Liver (tissue), 3 donors: ENCODE results near the gene TRIM40.

Experiments used
- CTCF ChIP-seq: fragments of 150-350 bp; IDR thresholded peaks from 2 replicates; pipeline ENCODE4 v1.5.1; 2017; ENCODE audit warnings: improper control_type of control experiment, low read depth, low read length; ENCODE audit not compliant: missing input control
- EGR1 ChIP-seq, 2 donors: IDR thresholded peaks; 2 replicates each; pipeline ENCODE4 v1.6.1; 2016 to 2018; ENCODE audit warnings: antibody characterized with exemption in 2 of 2, low read depth in 2 of 2
- FOXA1 ChIP-seq: IDR thresholded peaks from 2 replicates; pipeline ENCODE4 v1.6.1; 2016; ENCODE audit warnings: antibody characterized with exemption
- HNF4A ChIP-seq, 2 donors: conservative IDR thresholded peaks; 2 replicates each; pipeline ENCODE4 v1.6.1; 2016; ENCODE audit warnings: antibody characterized with exemption in 2 of 2, mild to moderate bottlenecking in 2 of 2
- JUND ChIP-seq, 2 donors: IDR thresholded peaks; 2 replicates each; pipeline ENCODE4 v1.6.1; 2016; ENCODE audit warnings: antibody characterized with exemption in 2 of 2
- MAX ChIP-seq: IDR thresholded peaks from 2 replicates; pipeline ENCODE4 v1.6.1; 2016; ENCODE audit warnings: antibody characterized with exemption
- RAD21 ChIP-seq, 2 donors: IDR thresholded peaks; 2 replicates each; pipeline ENCODE4 v1.6.1; 2016; ENCODE audit warnings: antibody characterized with exemption in 2 of 2, mild to moderate bottlenecking in 2 of 2
- RXRA ChIP-seq, 2 donors: IDR thresholded peaks; 2 replicates each; pipeline ENCODE4 v1.6.1; 2017 to 2018; ENCODE audit warnings: antibody characterized with exemption in 2 of 2, mild to moderate bottlenecking in 1 of 2
- SP1 ChIP-seq: IDR thresholded peaks from 2 replicates; pipeline ENCODE4 v1.6.1; 2018; ENCODE audit warnings: antibody characterized with exemption, mild to moderate bottlenecking
- TAF1 ChIP-seq: conservative IDR thresholded peaks from 2 replicates; pipeline ENCODE4 v1.6.1; 2016; ENCODE audit warnings: antibody characterized with exemption, mild to moderate bottlenecking
- YY1 ChIP-seq: IDR thresholded peaks from 2 replicates; pipeline ENCODE4 v1.6.1; 2016; ENCODE audit warnings: antibody characterized with exemption, mild to moderate bottlenecking
- ZBTB33 ChIP-seq: IDR thresholded peaks from 2 replicates; pipeline ENCODE4 v1.6.1; 2016; ENCODE audit warnings: antibody characterized with exemption
- TF ChIP-seq, protein P1 (sequence below): IDR thresholded peaks from 2 replicates; pipeline ENCODE4 v1.6.1; 2016; ENCODE audit warnings: antibody characterized with exemption, mild to moderate bottlenecking
- donor health status: healthy.
- donor health status: healthy.

DNA sequence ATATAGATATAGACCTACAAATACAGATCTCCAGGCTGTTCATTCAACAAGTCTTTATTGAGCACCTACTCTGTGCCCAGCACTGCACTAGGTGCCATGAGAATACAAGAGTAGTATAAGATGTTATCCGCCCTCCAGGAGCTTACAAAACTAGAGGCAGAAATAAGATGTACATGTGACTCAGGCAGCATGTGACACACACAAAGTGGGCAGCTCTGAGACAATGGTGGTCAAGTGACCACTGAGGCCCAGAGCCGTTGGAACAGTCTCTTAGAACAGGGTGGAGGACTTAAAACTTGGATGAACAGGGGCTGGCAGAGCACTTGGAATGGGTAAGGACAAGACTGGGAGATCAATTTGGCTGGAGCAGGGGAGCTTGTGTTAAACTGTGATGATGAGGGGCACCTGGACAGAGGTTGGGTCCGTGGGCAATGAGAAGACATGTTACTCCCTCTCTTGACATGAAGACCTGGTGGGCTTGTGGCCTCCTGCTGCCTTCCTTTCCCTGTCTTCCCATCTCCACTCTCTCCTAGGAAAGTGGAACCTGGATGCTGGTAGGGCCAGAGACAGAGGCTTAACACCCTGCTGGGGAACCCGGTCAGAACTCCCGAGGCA lies 48.6 kb downstream of the TRIM40 start:
- TF ChIP-seq EGR1 (IDR thresholded peaks at IDR 0.05; ENCODE audit: low read depth in 2 of 2), result no peak
- no peak for TF ChIP-seq CTCF
- TF ChIP-seq YY1, result no peak
- TF ChIP-seq RAD21 (IDR thresholded peaks at IDR 0.05), result no peak
- TF ChIP-seq, protein P1, sequence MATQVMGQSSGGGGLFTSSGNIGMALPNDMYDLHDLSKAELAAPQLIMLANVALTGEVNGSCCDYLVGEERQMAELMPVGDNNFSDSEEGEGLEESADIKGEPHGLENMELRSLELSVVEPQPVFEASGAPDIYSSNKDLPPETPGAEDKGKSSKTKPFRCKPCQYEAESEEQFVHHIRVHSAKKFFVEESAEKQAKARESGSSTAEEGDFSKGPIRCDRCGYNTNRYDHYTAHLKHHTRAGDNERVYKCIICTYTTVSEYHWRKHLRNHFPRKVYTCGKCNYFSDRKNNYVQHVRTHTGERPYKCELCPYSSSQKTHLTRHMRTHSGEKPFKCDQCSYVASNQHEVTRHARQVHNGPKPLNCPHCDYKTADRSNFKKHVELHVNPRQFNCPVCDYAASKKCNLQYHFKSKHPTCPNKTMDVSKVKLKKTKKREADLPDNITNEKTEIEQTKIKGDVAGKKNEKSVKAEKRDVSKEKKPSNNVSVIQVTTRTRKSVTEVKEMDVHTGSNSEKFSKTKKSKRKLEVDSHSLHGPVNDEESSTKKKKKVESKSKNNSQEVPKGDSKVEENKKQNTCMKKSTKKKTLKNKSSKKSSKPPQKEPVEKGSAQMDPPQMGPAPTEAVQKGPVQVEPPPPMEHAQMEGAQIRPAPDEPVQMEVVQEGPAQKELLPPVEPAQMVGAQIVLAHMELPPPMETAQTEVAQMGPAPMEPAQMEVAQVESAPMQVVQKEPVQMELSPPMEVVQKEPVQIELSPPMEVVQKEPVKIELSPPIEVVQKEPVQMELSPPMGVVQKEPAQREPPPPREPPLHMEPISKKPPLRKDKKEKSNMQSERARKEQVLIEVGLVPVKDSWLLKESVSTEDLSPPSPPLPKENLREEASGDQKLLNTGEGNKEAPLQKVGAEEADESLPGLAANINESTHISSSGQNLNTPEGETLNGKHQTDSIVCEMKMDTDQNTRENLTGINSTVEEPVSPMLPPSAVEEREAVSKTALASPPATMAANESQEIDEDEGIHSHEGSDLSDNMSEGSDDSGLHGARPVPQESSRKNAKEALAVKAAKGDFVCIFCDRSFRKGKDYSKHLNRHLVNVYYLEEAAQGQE, result no peak
- no peak for TF ChIP-seq ZBTB33
- no peak for TF ChIP-seq JUND (IDR thresholded peaks at IDR 0.05)
- no peak for TF ChIP-seq HNF4A (conservative IDR thresholded peaks at IDR 0.05)
- no peak for TF ChIP-seq RXRA (IDR thresholded peaks at IDR 0.05)
- no peak for TF ChIP-seq SP1
- no peak for TF ChIP-seq MAX
- no peak for TF ChIP-seq TAF1
- TF ChIP-seq FOXA1, result no peak
